ENCODE results near the gene ATP6AP1. TPM values are rescaled to one million over a fixed set of nuclear protein-coding genes. Genes with fewer than 3 reads are reported as not detected.

ATP6AP1 gene
- total and polyA plus RNA-seq, 2 of the 13 experiments (the other 11 are each of a cell fraction or from before 2014, with no cell fraction given) = 56.7 to 110 TPM

DNA sequence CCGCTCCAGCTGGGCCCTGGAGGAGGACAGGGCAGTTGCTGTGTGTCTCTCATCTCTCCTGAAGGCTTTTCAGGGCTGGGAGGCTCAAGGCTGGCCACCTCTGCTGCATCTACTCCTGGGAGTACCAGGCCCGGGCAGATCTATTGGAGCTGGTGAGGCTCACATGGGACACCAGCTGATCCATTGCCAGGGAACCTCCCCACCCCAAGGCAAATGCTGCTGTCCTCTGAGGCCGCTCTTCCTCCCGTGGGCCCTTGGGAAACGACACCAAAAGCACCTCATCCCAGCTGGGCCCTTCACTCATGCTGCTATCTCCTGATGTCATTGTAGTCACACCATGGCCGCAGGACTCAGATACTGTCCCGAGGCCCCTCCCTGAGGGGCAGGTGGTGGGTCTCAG is 54.3 kb downstream of the ATP6AP1 start:
- ATAC-seq (no peak), DNase-seq (ENCODE audit: low spot score) (no peak), FAIRE-seq (no peak)
- no TSS peak for BruUV-seq (replicated peaks)
- Histone ChIP-seq H2AFZ (ENCODE audit: low read length) (no peak overlapping the region), H3K4me2 (ENCODE audit: low read depth, low read length) (no peak overlapping the region), H3K4me3 (replicated peaks in 1 of 3; ENCODE audit: insufficient read depth in 1 of 3, low read depth in 2 of 3, low read length in 3 of 3) (no peak overlapping the region), H3K79me2 (ENCODE audit: insufficient read depth, low read length) (no peaks in the 10 kb centered on the region), H3K9me3 (ENCODE audit: low read length) (no peaks in the 10 kb centered on the region), H3K9ac (ENCODE audit: insufficient read depth, low read depth, low read length) (no peak overlapping the region), H3K27me3 (ENCODE audit: control insufficient read depth in 1 of 2, insufficient read depth in 2 of 2, low read length in 2 of 2) (no peaks in the 10 kb centered on the region), H4K20me1 (ENCODE audit: insufficient read depth, low read length) (no peaks in the 10 kb centered on the region), H3K4me1 (ENCODE audit: insufficient read depth, low read length) (peaks cover 23% of the 10 kb centered on the region), H3K36me3 (replicated peaks in 1 of 2; ENCODE audit: control insufficient read depth in 1 of 2, insufficient read depth in 2 of 2, low read length in 2 of 2) (no peaks in the 10 kb centered on the region; a peak in 1 of 5 replicates), H3K27ac (ENCODE audit: extremely low read length, insufficient read depth, low read length) (no peak overlapping the region)
- WGBS (ENCODE audit: low lambda C conversion rate) = 100% methylated on average over 2 of the region's 7 CpGs
- CTCF ChIA-PET (ENCODE audit: low intra/inter-chr PET ratio, low total read pairs) = no interaction called here
- in situ Hi-C loops (cut with HindIII; ENCODE audit: extremely low pct_ligation_motif_present, low pct_unique_long_range_greater_than_20kb) (loop anchor here (5.0 kb wide), 1 partner anchor 35 kb away; the partner anchor contains the start of gene FAM3A), intact Hi-C loops (cut with micrococcal nuclease; ENCODE audit: unreplicated experiment) (no loop called here)
- POLR2A ChIA-PET = interaction anchor here (2.3 kb wide), 1 partner anchor 8 kb away, joined by 11 read pairs; the partner anchor contains the start of gene SLC10A3
- TF ChIP-seq NCOA2 (CRISPR knock-in tag; IDR thresholded peaks at IDR 0.05) (no peak), SMAD3 (CRISPR knock-in tag; IDR thresholded peaks at IDR 0.05) (no peak), IRX3 (CRISPR knock-in tag; IDR thresholded peaks at IDR 0.05; ENCODE audit: borderline replicate concordance, low read depth) (no peak), RARG (CRISPR knock-in tag; IDR thresholded peaks at IDR 0.05; ENCODE audit: low read depth) (no peak), ZBTB20 (CRISPR knock-in tag; IDR thresholded peaks at IDR 0.05; ENCODE audit: borderline replicate concordance, low read depth) (no peak), MTA1 (CRISPR knock-in tag; IDR thresholded peaks at IDR 0.05; ENCODE audit: borderline replicate concordance) (no peak), SNAPC2 (CRISPR knock-in tag; IDR thresholded peaks at IDR 0.05) (no peak), CAMTA2 (CRISPR knock-in tag; IDR thresholded peaks at IDR 0.05; ENCODE audit: borderline replicate concordance) (no peak), ZNF644 (CRISPR knock-in tag; IDR thresholded peaks at IDR 0.05; ENCODE audit: low read depth) (no peak), GABPB1 (CRISPR knock-in tag; IDR thresholded peaks at IDR 0.05) (no peak), NFRKB (IDR thresholded peaks at IDR 0.05) (no peak), PITX1 (CRISPR knock-in tag; IDR thresholded peaks at IDR 0.05) (no peak), IRF2 (CRISPR knock-in tag; IDR thresholded peaks at IDR 0.05) (no peak), ZBTB8A (CRISPR knock-in tag; IDR thresholded peaks at IDR 0.05; ENCODE audit: borderline replicate concordance, low read depth) (no peak)
- TF ChIP-seq, protein P1, sequence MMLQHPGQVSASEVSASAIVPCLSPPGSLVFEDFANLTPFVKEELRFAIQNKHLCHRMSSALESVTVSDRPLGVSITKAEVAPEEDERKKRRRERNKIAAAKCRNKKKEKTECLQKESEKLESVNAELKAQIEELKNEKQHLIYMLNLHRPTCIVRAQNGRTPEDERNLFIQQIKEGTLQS (CRISPR knock-in tag; IDR thresholded peaks at IDR 0.05) = no peak
- TF ChIP-seq, protein P2, sequence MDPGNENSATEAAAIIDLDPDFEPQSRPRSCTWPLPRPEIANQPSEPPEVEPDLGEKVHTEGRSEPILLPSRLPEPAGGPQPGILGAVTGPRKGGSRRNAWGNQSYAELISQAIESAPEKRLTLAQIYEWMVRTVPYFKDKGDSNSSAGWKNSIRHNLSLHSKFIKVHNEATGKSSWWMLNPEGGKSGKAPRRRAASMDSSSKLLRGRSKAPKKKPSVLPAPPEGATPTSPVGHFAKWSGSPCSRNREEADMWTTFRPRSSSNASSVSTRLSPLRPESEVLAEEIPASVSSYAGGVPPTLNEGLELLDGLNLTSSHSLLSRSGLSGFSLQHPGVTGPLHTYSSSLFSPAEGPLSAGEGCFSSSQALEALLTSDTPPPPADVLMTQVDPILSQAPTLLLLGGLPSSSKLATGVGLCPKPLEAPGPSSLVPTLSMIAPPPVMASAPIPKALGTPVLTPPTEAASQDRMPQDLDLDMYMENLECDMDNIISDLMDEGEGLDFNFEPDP (CRISPR knock-in tag; conservative IDR thresholded peaks at IDR 0.05) = no peak
